Measurements from ENCODE around the gene MAPKBP1.
A peak's percentile ranks its signal among the peaks of the same experiment; 100 is the strongest.

DNA sequence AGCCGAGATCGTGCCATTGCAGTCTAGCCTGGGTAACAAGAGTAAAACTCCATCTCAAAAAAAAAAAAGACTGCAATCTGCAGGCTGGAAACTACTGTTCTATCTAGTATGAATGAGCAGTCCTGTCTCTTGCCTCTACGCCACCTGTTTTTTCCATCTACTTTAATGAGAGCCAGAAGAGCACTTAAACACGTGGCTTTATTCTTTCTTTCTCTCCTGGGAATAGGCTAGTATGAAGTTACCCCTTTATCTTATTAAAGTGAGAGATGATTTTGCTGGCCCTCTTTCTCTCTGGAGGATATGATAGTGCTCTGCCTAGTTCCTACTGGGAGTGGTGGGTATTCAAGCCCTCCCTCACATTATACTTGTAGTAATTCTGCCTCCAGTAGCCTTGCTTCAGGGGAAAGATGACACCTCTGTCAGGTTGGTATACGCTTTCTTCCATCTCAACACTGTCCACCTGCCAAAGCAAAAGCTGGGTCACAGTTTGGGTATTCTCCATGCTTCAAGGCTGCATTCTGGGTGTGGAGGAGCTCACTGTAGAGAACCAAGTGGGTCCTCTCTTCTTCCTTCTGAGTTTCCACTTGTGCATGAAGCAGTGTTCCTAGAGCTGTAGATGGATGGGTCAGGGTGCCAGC, 17.8 kb downstream of the MAPKBP1 start:
- TF ChIP-seq POLR2A (IDR thresholded peaks at IDR 0.05; ENCODE audit: extremely low read depth, insufficient read length) = no peak
- TF ChIP-seq, protein P1, sequence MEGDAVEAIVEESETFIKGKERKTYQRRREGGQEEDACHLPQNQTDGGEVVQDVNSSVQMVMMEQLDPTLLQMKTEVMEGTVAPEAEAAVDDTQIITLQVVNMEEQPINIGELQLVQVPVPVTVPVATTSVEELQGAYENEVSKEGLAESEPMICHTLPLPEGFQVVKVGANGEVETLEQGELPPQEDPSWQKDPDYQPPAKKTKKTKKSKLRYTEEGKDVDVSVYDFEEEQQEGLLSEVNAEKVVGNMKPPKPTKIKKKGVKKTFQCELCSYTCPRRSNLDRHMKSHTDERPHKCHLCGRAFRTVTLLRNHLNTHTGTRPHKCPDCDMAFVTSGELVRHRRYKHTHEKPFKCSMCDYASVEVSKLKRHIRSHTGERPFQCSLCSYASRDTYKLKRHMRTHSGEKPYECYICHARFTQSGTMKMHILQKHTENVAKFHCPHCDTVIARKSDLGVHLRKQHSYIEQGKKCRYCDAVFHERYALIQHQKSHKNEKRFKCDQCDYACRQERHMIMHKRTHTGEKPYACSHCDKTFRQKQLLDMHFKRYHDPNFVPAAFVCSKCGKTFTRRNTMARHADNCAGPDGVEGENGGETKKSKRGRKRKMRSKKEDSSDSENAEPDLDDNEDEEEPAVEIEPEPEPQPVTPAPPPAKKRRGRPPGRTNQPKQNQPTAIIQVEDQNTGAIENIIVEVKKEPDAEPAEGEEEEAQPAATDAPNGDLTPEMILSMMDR (IDR thresholded peaks at IDR 0.05; ENCODE audit: low read depth, low read length) = no peak
- TF ChIP-seq, protein P2, sequence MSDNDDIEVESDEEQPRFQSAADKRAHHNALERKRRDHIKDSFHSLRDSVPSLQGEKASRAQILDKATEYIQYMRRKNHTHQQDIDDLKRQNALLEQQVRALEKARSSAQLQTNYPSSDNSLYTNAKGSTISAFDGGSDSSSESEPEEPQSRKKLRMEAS (IDR thresholded peaks at IDR 0.05; ENCODE audit: low read depth, low read length) = peak; percentile 17; the same call in 1 of the 2 replicates
- TF ChIP-seq MYC (IDR thresholded peaks at IDR 0.05; ENCODE audit: low read depth, low read length) = no peak
